Measurements from ENCODE around the gene KCNH4. TPM values are rescaled to one million over a fixed set of nuclear protein-coding genes. Genes with fewer than 3 reads are reported as not detected.

The KCNH4 gene
- total RNA-seq, 4 donors from 2014 or later = 0.47 to 0.80 TPM; not detected in 2

GRCh38 chr17:42107597-42108576 lies 73.1 kb downstream of the KCNH4 start:
- peak; percentile 85 to 96 (median 94) for DNase-seq
- H3K27me3 ChIP-seq = no peaks in the 10 kb centered on the region
- TF ChIP-seq, protein P1, sequence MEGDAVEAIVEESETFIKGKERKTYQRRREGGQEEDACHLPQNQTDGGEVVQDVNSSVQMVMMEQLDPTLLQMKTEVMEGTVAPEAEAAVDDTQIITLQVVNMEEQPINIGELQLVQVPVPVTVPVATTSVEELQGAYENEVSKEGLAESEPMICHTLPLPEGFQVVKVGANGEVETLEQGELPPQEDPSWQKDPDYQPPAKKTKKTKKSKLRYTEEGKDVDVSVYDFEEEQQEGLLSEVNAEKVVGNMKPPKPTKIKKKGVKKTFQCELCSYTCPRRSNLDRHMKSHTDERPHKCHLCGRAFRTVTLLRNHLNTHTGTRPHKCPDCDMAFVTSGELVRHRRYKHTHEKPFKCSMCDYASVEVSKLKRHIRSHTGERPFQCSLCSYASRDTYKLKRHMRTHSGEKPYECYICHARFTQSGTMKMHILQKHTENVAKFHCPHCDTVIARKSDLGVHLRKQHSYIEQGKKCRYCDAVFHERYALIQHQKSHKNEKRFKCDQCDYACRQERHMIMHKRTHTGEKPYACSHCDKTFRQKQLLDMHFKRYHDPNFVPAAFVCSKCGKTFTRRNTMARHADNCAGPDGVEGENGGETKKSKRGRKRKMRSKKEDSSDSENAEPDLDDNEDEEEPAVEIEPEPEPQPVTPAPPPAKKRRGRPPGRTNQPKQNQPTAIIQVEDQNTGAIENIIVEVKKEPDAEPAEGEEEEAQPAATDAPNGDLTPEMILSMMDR (IDR thresholded peaks at IDR 0.05) = no peak
- TF ChIP-seq POLR2A (IDR thresholded peaks at IDR 0.05) = no peak
- H3K9me3 ChIP-seq = no peaks in the 10 kb centered on the region
- peaks cover 0 to 14% (median 9%) of the 10 kb centered on the region in 4 donors for H3K4me1 ChIP-seq
- H3K36me3 ChIP-seq = peaks cover 0 to 15% (median 0%) of the 10 kb centered on the region in 3 donors
- H3K4me3 ChIP-seq = peak overlapping the region in 3 of 4 donors; percentile 9 to 38 (median 33)
- H3K27ac ChIP-seq = peak overlapping the region in 2 of 4 donors; percentile 19 to 33

DNA sequence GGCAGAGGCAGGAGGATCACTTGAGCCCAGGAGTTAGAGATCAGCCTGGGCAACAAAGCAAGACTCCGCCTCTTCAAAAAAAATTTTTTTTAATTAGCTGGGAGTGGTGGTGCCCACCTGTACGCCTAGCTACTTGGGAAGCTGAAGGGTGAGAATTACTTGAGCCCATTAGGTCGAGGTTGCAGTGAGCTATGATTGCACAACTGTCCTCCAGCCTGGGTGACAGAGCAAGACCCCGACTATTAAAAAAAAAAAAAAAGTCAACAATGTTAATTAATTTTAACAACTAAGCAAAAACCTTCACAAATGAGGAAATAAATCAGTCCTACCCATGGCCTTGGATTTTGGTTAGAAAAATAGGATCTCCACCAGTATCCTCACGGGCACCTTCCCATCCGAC lies 73.8 kb downstream of the KCNH4 start:
- TF ChIP-seq, protein P1 (IDR thresholded peaks at IDR 0.05) = no peak
- TF ChIP-seq POLR2A (IDR thresholded peaks at IDR 0.05) = no peak
- peak overlapping the region in 1 of 4 donors; percentile 33 for H3K27ac ChIP-seq
- no peaks in the 10 kb centered on the region for H3K9me3 ChIP-seq
- no peaks in the 10 kb centered on the region for H3K27me3 ChIP-seq
- peak overlapping the region in 3 of 4 donors; percentile 9 to 38 (median 33) for H3K4me3 ChIP-seq
- no peak for DNase-seq
- H3K4me1 ChIP-seq = peaks cover 0 to 11% (median 6%) of the 10 kb centered on the region in 4 donors
- peaks cover 0 to 15% (median 0%) of the 10 kb centered on the region in 3 donors for H3K36me3 ChIP-seq

Other genes with a start within 250 kb of the KCNH4 start
- 10 to 100 TPM; 24.7 to 76.7 (median 43.4) TPM for gene CNP, start 214.3 kb downstream of the KCNH4 start, total RNA-seq
- 10 to 100 TPM; 51.0 to 80.9 (median 70.7) TPM for gene DNAJC7, start 163.7 kb downstream of the KCNH4 start, total RNA-seq
- gene NKIRAS2, start 161.1 kb downstream of the KCNH4 start, total RNA-seq = 10 to 100 TPM; 22.1 to 38.1 (median 31.1) TPM
- gene C17orf113, start 130.5 kb downstream of the KCNH4 start, total RNA-seq = 1 to 10 TPM in 3 of 4 donors, not detected in 1; 1.6 to 8.6 (median 3.2) TPM
- 1 to 10 TPM in 1 of 4 donors, under 1 TPM in 1, not detected in 2; 0.53 to 1.3 TPM for gene ZNF385C, start 82.7 kb downstream of the KCNH4 start, total RNA-seq
- 10 to 100 TPM; 12.8 to 24.8 (median 18.4) TPM for gene DHX58, start 68.4 kb downstream of the KCNH4 start, total RNA-seq
- 100 to 1,000 TPM in 1 of 4 donors, 10 to 100 TPM in 2, 1 to 10 TPM in 1; 9.8 to 172 (median 38.4) TPM for gene KAT2A, start 59.8 kb downstream of the KCNH4 start, total RNA-seq
- not detected for gene HSPB9, start 58.3 kb downstream of the KCNH4 start, total RNA-seq
- gene RAB5C, start 26.2 kb downstream of the KCNH4 start, total RNA-seq = 100 to 1,000 TPM in 2 of 4 donors, 10 to 100 TPM in 2; 80.9 to 153 (median 116) TPM
- gene HCRT, start 4.3 kb upstream of the KCNH4 start, total RNA-seq = not detected
- 10 to 100 TPM; 13.2 to 71.4 (median 44.3) TPM for gene GHDC, start 13.4 kb upstream of the KCNH4 start, total RNA-seq
- 100 to 1,000 TPM in 1 of 4 donors, 10 to 100 TPM in 3; 36.3 to 128 (median 68.1) TPM for gene STAT5B, start 95.2 kb upstream of the KCNH4 start, total RNA-seq
- gene STAT5A, start 107.4 kb upstream of the KCNH4 start, total RNA-seq = 10 to 100 TPM; 11.2 to 80.0 (median 34.5) TPM
- 100 to 1,000 TPM; 178 to 219 (median 191) TPM for gene STAT3, start 207.3 kb upstream of the KCNH4 start, total RNA-seq
- gene CAVIN1, start 242.1 kb upstream of the KCNH4 start, total RNA-seq = 10 to 100 TPM; 16.3 to 94.9 (median 35.9) TPM

All from Peyer's patch (tissue), 4 donors.